ENCODE results near the gene NBPF11.
"Not testable (repeated sequence)": the region's sequence is repeated elsewhere in the genome, so short reads cannot be mapped to it uniquely, and the experiment has no call there.

DNA sequence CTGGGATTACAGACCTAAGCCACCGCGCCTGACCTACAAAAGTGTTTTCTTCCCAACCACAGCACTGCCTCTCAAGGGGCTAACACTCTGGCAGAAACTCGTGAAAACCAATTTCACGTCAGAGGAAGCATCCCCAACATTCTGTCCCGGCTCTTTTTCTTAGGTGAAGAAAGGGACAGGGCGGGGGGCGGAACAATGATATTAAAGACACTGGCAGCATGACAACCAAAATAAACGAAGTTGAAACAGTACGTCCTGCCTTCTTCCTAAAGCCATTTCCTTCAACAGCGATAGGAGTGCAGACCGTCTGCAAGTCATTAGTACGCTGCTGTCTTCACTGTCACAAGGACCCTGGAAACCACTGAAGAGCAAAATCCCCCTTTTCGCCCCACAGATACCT is 74.0 kb downstream of the NBPF11 start:
- TF ChIP-seq CREB1 (CRISPR knock-in tag; IDR thresholded peaks at IDR 0.05); NR2C2 (CRISPR knock-in tag; IDR thresholded peaks at IDR 0.05); ZNF416 (CRISPR knock-in tag; IDR thresholded peaks at IDR 0.05); CBFB (CRISPR knock-in tag; IDR thresholded peaks at IDR 0.05; ENCODE audit: low read depth); KAT7 (CRISPR knock-in tag; IDR thresholded peaks at IDR 0.05; ENCODE audit: borderline replicate concordance); TCF7 (CRISPR knock-in tag; IDR thresholded peaks at IDR 0.05; ENCODE audit: low read depth); NFYB (CRISPR knock-in tag; conservative IDR thresholded peaks at IDR 0.05; ENCODE audit: low read depth): not testable (repeated sequence)
- TF ChIP-seq, protein P1, sequence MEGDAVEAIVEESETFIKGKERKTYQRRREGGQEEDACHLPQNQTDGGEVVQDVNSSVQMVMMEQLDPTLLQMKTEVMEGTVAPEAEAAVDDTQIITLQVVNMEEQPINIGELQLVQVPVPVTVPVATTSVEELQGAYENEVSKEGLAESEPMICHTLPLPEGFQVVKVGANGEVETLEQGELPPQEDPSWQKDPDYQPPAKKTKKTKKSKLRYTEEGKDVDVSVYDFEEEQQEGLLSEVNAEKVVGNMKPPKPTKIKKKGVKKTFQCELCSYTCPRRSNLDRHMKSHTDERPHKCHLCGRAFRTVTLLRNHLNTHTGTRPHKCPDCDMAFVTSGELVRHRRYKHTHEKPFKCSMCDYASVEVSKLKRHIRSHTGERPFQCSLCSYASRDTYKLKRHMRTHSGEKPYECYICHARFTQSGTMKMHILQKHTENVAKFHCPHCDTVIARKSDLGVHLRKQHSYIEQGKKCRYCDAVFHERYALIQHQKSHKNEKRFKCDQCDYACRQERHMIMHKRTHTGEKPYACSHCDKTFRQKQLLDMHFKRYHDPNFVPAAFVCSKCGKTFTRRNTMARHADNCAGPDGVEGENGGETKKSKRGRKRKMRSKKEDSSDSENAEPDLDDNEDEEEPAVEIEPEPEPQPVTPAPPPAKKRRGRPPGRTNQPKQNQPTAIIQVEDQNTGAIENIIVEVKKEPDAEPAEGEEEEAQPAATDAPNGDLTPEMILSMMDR (IDR thresholded peaks at IDR 0.05): not testable (repeated sequence)
- TF ChIP-seq, protein P2, sequence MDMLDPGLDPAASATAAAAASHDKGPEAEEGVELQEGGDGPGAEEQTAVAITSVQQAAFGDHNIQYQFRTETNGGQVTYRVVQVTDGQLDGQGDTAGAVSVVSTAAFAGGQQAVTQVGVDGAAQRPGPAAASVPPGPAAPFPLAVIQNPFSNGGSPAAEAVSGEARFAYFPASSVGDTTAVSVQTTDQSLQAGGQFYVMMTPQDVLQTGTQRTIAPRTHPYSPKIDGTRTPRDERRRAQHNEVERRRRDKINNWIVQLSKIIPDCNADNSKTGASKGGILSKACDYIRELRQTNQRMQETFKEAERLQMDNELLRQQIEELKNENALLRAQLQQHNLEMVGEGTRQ (CRISPR knock-in tag; IDR thresholded peaks at IDR 0.05): not testable (repeated sequence)
- TF ChIP-seq, protein P3, sequence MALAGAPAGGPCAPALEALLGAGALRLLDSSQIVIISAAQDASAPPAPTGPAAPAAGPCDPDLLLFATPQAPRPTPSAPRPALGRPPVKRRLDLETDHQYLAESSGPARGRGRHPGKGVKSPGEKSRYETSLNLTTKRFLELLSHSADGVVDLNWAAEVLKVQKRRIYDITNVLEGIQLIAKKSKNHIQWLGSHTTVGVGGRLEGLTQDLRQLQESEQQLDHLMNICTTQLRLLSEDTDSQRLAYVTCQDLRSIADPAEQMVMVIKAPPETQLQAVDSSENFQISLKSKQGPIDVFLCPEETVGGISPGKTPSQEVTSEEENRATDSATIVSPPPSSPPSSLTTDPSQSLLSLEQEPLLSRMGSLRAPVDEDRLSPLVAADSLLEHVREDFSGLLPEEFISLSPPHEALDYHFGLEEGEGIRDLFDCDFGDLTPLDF (CRISPR knock-in tag; IDR thresholded peaks at IDR 0.05): not testable (repeated sequence)
- TF ChIP-seq, protein P4, sequence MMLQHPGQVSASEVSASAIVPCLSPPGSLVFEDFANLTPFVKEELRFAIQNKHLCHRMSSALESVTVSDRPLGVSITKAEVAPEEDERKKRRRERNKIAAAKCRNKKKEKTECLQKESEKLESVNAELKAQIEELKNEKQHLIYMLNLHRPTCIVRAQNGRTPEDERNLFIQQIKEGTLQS (CRISPR knock-in tag; conservative IDR thresholded peaks at IDR 0.05): not testable (repeated sequence)
